Right lobe of liver (tissue), 4 donors: ENCODE measurements around the gene EXD3.
"Not testable (repeated sequence)": the region's sequence is repeated elsewhere in the genome, so short reads cannot be mapped to it uniquely, and the experiment has no call there.

Experiments used
- POLR2A ChIP-seq: fragments of 450-650 bp; IDR thresholded peaks from one replicate; pipeline ENCODE4 v1.6.1; 2017; ENCODE audit warnings: antibody characterized with exemption, mild to moderate bottlenecking
- TF ChIP-seq, protein P1 (sequence below), 4 donors: fragments of 200-600 bp in 3 of 4; fragments of 450-650 bp in 1 of 4; IDR thresholded peaks; one replicate each; pipeline versions ENCODE4 v1.5.1 to v1.8.0; 2016 to 2022; ENCODE audit warnings: antibody characterized with exemption in 4 of 4, mild to moderate bottlenecking in 2 of 4
- donor health status: DM: no; HTN: no; CAD: no.
- donor health status: DM: no; HTN: no; CAD: no.
- donor health status: DM: no; HTN: yes; CAD: no.

DNA sequence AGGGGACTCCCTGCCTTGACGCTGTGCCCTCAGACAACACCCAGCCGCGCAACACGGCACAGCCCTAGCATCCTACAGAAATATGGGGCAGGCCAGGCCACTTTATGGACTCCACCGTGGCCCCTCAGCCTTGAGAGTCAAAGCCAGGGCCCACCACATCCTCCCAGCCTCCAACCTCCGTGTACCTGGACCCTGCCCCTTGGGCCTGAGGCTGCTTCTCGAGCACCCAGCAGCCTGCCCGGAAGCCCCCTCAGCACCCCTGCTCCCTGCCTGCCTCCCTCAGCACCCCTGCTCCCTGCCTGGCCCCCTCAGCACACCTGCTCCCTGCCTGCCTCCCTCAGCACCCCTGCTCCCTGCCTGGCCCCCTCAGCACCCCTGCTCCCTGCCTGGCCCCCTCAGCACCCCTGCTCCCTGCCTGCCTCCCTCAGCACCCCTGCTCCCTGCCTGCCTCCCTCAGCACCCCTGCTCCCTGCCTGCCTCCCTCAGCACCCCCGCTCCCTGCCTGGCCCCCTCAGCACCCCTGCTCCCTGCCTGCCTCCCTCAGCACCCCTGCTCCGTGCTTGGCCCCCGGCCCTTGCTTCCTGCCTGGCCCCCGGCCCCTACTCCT, 36.4 kb downstream of the EXD3 start:
- TF ChIP-seq, protein P1, sequence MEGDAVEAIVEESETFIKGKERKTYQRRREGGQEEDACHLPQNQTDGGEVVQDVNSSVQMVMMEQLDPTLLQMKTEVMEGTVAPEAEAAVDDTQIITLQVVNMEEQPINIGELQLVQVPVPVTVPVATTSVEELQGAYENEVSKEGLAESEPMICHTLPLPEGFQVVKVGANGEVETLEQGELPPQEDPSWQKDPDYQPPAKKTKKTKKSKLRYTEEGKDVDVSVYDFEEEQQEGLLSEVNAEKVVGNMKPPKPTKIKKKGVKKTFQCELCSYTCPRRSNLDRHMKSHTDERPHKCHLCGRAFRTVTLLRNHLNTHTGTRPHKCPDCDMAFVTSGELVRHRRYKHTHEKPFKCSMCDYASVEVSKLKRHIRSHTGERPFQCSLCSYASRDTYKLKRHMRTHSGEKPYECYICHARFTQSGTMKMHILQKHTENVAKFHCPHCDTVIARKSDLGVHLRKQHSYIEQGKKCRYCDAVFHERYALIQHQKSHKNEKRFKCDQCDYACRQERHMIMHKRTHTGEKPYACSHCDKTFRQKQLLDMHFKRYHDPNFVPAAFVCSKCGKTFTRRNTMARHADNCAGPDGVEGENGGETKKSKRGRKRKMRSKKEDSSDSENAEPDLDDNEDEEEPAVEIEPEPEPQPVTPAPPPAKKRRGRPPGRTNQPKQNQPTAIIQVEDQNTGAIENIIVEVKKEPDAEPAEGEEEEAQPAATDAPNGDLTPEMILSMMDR (IDR thresholded peaks at IDR 0.05): not testable (repeated sequence)
- TF ChIP-seq POLR2A: not testable (repeated sequence)
